Measurements from ENCODE around the gene REC8.

- TF ChIP-seq ZNF565 (CRISPR knock-in tag; conservative IDR thresholded peaks at IDR 0.05; ENCODE audit: low read depth) (no peak), ESRRG (CRISPR knock-in tag; IDR thresholded peaks at IDR 0.05) (no peak), TOX (CRISPR knock-in tag; IDR thresholded peaks at IDR 0.05; ENCODE audit: borderline replicate concordance) (no peak), ZC3H10 (CRISPR knock-in tag; IDR thresholded peaks at IDR 0.05) (no peak), SNAI2 (CRISPR knock-in tag; IDR thresholded peaks at IDR 0.05) (no peak), PATZ1 (CRISPR knock-in tag; IDR thresholded peaks at IDR 0.05; ENCODE audit: borderline replicate concordance) (no peak)
These were observed 40.3 kb upstream of the REC8 start for GRCh38 chr14:24131549-24131966.
